HG03103 (cell line): Measurements from ENCODE around the gene MACROH2A1.
A peak's percentile ranks its signal among the peaks of the same experiment; 100 is the strongest.

Source experiments
- ATAC-seq: cut with Tn5 transposase; IDR thresholded peaks from one replicate; pipeline ENCODE4 v1.9.1; 2021; ENCODE audit warnings: low read depth; ENCODE audit not compliant: unreplicated experiment

The MACROH2A1 gene

GRCh38 chr5:135398855-135399793, at the start of gene MACROH2A1:
Gene MACROH2A1 (minus strand): TSS chr5:135399231. CDS start chr5:135389093, 10,138 bp downstream.
- ATAC-seq: peak; percentile 74

GRCh38 chr5:135448071-135448739, 49.2 kb upstream of the MACROH2A1 start:
- ATAC-seq: no peak

- no peak for ATAC-seq
These were observed 48.4 kb upstream of the MACROH2A1 start, which contains the start of gene DCANP1 for GRCh38 chr5:135447298-135447929. Gene DCANP1 (minus strand): TSS chr5:135447348. CDS start chr5:135447108, 240 bp downstream.

GRCh38 chr5:135446615-135447014, 47.6 kb upstream of the MACROH2A1 start:
- ATAC-seq: no peak

GRCh38 chr5:135446206-135446605, 47.2 kb upstream of the MACROH2A1 start:
- ATAC-seq: no peak

GRCh38 chr5:135445306-135445985, 46.4 kb upstream of the MACROH2A1 start:
- no peak for ATAC-seq

- ATAC-seq: no peak
These were observed 45.9 kb upstream of the MACROH2A1 start for GRCh38 chr5:135444881-135445280.

- no peak for ATAC-seq
These were observed 45.3 kb upstream of the MACROH2A1 start for GRCh38 chr5:135444360-135444759.

GRCh38 chr5:135443161-135443960, 44.3 kb upstream of the MACROH2A1 start:
- no peak for ATAC-seq

- no peak for ATAC-seq
These were observed 43.6 kb upstream of the MACROH2A1 start for GRCh38 chr5:135442431-135443160.

- no peak for ATAC-seq
These were observed 42.9 kb upstream of the MACROH2A1 start for GRCh38 chr5:135441919-135442318.

GRCh38 chr5:135441350-135441831, 42.4 kb upstream of the MACROH2A1 start:
- ATAC-seq: no peak

GRCh38 chr5:135440916-135441315, 41.9 kb upstream of the MACROH2A1 start:
- ATAC-seq: no peak

- ATAC-seq: no peak
These were observed 40.5 kb upstream of the MACROH2A1 start for GRCh38 chr5:135439231-135440205.

GRCh38 chr5:135438636-135439221, 39.7 kb upstream of the MACROH2A1 start:
- no peak for ATAC-seq

GRCh38 chr5:135437796-135438560, 38.9 kb upstream of the MACROH2A1 start:
- ATAC-seq: no peak

GRCh38 chr5:135437422-135437795, 38.4 kb upstream of the MACROH2A1 start:
- ATAC-seq: no peak
